Cortex of kidney (tissue), 1 donor: ENCODE measurements around the gene MLLT3.

Experiments used
- DNase-seq: peaks from one replicate; lab custom pipeline; 2025; lab: John Stamatoyannopoulos, UW

The MLLT3 gene

DNA sequence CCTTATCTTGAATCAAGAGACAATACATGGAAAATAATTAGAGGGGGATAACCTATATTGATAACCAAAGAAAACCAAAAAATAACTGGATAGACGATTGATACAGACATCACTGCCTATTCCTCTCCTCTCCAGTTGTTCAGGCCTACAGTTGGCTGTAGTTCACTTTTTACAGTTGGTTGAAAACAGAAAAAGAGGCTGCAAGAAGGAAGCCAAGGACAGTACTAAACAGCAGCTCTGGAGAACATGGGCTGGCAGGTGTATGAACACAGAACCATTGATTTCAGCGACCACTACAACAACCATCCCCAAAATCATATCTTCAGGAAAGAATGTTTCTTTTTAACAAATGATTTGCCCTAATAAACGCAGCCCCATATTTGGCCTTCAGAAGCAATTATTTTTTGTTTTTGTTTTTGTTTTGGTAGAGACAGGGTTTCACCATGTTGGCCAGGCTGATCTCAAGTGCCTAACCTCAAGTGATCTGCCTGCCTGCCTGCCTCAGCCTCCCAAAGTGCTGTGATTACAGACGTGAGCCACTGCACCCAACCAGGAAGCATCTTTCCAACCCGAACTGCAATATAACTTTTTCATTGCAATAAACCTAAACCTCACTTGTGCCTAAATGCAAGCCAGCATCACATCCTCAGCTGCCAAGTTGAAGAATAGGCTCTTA lies 64.3 kb downstream of the MLLT3 start:
- DNase-seq: no peak

DNA sequence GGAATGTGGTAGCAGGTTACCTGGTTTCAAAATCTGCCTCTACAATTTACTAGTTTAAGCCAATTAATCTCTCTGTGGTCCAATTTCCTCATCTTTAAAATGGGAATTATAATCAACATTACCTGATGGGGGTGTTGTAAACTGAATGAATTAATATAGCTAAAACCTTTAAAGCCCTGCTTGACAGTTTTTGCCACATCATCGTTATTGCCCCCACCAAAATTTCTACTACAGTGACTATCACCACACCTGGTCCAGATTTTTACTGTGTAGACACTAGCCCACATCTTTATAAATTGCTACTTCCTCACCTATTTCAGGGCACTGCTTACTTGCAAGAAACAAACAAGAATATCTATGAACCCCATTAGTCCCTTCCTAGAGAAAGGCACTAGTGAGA lies 65.0 kb downstream of the MLLT3 start:
- DNase-seq: no peak

DNA sequence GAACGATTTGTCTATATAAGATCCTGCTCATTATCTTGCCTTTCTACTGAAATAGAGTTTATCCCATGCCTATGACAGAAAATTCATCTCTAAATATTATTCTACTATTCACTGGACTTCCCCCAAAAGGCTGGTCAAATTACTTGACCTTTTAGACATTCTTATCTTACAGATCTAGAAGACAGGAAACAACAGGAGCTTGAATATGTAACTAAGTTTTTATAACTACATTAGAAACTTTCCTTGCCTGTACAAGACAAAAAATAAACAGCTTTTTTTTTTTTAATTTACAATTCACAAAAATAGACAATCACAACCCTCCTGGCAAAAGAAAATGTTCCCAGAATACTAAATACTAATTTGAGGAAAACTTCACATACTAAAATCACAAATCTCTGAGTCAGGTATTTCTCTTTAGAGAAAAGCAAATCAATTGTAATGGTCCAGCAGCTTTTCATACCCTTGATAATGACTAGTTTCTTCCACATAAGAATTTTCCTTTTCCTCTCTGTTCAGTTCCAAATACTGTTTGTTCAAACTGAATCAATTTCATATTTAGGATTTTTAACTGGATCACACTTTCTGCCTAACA lies 68.6 kb downstream of the MLLT3 start:
- no peak for DNase-seq

- no peak for DNase-seq
Observed at GRCh38 chr9:20552874-20553557, 69.3 kb downstream of the MLLT3 start.

GRCh38 chr9:20551835-20552234 lies 70.5 kb downstream of the MLLT3 start:
- no peak for DNase-seq

DNA sequence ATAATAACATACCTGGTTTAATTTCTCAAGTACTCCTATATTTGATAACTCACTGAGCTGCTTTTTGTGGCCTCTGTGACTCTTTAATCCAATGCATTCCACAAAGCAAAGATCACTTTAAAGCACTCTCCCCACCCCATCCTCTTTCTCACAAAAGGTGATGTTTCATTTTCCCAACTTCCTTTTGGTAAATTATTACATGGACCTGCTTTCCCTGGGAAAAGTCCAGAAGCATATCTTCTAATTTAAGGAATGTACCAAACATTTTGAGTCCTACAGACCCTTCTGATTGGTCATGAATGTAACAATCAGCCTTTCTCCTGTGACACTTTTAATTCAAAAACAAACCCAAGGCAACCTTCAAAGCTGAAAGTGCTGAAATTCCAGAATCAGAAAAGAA lies 71.1 kb downstream of the MLLT3 start:
- DNase-seq: no peak

DNA sequence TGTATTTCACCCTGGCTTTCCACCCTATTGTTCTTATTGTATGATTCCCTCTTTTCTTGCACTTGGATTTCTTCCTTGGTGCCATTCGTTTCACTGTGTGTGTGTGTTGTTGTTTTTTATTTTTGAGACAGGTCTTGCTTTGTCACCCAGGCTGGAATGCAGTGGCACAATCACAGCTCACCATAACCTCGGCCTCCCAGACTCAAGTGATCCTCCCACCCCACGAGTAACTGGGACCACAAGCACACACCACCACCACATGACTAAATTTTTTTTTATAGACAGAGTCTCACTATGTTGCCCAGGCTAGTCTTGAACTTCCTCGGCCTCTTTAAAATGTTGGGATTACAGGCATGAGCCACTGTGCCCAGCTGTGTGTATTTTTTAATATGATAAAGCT lies 72.0 kb downstream of the MLLT3 start:
- no peak for DNase-seq

DNA sequence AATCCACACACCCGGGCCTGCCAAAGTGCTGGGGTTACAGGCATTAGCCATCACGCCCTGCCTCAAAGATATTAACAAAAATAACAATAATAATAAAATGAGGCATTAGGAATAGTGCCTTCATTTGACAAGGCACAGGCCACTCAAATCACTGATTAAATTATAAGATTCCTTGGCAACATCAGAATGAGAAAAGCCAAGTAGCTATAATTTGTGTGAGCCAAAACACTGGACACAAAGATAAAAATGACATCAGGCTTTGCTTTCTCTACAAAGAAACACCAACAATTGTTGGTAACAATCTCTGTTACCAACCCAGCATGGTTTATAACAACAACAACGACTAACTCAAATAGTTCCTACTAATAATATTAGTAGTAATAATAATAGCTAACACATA lies 73.2 kb downstream of the MLLT3 start:
- DNase-seq: no peak

DNA sequence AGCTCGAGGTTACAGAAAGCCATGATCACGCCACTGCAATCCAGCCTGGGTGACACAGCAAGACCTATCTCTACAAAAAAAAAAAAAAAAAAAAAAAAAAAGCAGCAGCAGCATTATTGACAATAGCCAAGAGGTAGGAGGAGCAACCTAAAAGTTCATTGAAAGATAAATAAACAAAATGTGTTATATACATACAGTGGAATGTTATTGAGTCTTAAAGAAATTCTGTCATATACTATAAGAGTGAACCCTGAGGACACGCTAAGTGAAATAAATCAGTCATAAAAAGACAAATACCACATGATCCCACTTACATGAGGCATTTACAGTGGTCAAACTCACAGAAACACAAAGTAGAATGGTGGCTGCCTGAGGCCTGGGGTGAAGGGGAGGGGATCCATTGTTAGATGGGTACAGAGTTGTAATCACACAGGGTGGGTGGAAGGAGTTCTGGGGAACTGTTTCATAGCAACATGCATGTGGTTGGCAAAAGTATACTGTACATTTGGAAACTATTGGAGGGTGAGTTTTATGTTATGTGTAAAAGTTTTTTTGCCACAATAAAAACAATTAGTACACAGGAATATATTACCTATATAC lies 77.2 kb downstream of the MLLT3 start:
- no peak for DNase-seq

GRCh38 chr9:20540169-20540863 lies 82.0 kb downstream of the MLLT3 start:
- DNase-seq: no peak

DNA sequence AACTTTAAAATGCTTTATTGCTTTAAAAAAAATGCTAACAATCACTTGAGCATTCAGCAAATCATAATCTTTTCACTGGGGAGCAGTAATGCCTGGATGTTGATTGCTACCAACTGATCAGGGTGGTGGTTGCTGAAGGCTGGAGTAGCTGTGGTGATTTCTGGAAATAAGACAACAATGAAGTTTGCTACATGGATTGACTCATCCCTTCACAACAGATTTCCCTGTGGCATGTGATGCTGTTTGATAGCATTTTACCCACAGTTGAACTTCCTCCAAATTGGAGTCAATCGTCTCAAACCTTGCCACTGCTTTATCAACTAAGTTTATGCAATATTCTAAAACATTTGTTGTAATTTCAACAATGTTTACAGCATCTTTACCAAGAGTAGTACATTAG lies 83.3 kb downstream of the MLLT3 start:
- no peak for DNase-seq

DNA sequence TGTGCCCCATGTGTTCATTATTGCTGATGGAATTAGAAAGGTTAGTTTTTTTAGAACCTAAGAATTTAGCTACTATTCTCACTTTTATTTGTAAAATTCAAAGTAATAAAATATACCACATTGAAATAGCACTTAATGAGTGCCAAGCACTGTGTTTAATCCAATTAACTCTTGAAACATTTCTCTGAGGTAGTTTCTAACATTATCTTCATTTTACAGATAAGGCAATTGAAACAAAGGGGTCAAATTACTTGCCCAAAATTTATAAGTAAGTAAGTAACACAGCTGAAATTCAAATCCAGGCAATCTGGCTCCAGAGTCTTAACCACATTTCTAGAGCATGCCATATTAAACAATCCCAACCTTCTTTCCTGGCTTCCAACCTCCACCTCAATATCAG lies 84.2 kb downstream of the MLLT3 start:
- no peak for DNase-seq

- no peak for DNase-seq
Observed at GRCh38 chr9:20537294-20537693, 85.0 kb downstream of the MLLT3 start.

- DNase-seq: no peak
Observed at GRCh38 chr9:20532584-20532983, 89.7 kb downstream of the MLLT3 start.

DNA sequence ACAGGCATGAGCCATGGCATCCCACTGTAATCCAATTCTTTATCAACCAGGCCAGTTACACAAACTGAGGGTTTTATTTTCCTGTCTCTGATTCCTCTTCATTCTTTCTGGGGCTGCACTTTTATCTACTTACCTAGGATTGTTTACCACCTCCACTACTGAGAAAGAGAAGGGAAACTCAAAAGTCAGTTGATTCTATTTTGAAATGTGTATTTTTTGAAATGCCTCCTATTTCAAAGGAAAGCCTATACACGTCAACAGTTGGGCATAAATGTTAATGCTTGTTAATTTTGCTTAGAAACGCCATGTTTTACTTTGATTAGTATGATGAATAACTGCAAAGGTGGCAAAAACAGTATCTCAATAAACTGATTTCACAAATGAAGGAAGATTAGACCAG lies 92.5 kb downstream of the MLLT3 start:
- DNase-seq: no peak

DNA sequence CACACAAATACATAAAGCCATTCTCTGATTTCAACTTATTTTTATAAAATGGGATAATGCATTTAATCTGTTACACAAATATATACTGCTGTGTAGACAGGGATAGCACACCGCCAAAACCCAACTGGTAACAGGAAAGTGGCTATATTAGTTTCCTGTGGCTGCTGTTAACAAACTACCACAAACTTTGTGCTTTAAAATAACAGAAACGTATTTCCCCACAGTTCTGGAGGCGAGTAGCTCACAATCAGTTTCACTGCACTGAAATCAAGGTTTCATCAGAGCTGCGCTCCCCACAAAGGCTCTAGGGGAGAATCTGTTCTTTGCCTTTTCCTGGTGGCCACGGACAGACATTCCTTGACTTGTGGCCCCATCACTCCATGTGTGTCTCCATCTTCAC lies 94.0 kb downstream of the MLLT3 start:
- no peak for DNase-seq

GRCh38 chr9:20526500-20527319 lies 95.6 kb downstream of the MLLT3 start:
- DNase-seq: no peak

- DNase-seq: no peak
Observed at GRCh38 chr9:20524776-20525175, 97.5 kb downstream of the MLLT3 start.

DNA sequence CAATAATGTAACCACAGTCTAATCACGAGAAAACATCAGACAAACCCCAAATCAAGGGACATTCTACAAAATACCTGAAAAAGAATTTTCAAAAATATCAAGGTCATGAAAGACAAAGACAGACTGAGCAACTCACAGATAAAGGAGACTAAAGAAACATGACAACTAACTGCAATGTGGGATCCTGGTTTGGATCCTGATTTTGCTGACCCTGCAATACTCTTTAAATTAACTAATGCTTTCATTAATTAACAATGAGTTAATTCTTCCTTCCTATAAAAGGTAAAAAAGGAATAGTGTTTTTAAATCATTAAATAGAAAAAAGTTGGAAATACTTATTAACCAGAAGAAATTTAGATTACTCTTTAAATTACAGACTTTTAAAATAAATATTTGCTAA lies 103.6 kb downstream of the MLLT3 start:
- DNase-seq: no peak

DNA sequence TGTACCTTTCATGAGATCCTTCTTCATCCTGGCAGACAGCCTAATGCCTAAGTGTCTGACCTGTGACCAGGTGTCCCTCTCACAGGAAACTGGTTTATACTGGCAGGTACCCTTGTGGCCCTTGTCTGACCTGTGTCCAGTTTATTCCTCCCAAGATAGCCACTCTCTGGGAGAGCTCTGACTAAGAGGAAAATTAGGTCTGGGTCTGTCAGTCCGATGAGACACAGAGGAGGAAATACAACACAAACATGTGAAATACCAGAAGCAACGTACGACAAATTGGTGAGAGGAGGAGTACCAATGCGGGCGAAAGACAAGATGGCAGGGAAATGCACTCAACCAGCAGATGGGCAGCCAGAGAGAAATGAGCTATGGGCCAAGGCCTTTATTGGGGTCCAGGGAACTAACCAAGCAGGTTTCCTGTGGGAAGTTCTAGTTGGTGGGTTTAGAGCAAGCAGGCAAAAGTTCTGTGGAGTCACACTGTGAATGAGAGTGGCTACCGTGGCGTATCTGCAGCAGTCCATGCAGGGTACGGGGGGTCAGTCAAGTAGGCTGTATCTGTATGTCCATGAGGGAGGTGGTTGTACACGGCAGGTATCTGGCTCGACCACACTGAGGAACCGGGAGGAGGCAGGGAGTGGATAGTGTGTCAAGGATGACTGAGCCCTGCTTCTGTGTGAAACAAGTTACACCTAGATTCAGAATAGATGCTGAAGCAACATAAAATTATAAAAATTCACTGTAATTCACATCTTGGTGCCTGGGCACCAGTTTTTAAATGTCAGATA lies 109.0 kb downstream of the MLLT3 start:
- no peak for DNase-seq

- DNase-seq: no peak
Observed at GRCh38 chr9:20512636-20513035, 109.7 kb downstream of the MLLT3 start.
